ENCODE results near the gene FHIP1A. TPM values are rescaled to one million over a fixed set of nuclear protein-coding genes. Genes with fewer than 3 reads are reported as not detected.

Gene FHIP1A
- total and polyA plus RNA-seq, 2 of the 13 experiments (the other 11 are each of a cell fraction or from before 2014, with no cell fraction given): 4.1 to 6.2 TPM

- TF ChIP-seq ZBTB44 (CRISPR knock-in tag; IDR thresholded peaks at IDR 0.05): no peak
- no peak for TF ChIP-seq PATZ1 (CRISPR knock-in tag; IDR thresholded peaks at IDR 0.05)
- no peak for TF ChIP-seq HDAC6 (IDR thresholded peaks at IDR 0.05; ENCODE audit: low read depth, low read length)
Observed at GRCh38 chr4:151431728-151432127, 22.8 kb downstream of the FHIP1A start (continued).

GRCh38 chr4:151432654-151433053 lies 23.7 kb downstream of the FHIP1A start:
- ATAC-seq (no peak), DNase-seq (ENCODE audit: low spot score) (no peak), FAIRE-seq (no peak)
- Histone ChIP-seq H3K27me3 (ENCODE audit: control insufficient read depth in 1 of 2, insufficient read depth in 2 of 2, low read length in 2 of 2) (no peaks in the 10 kb centered on the region), H3K4me2 (ENCODE audit: low read depth, low read length) (no peak overlapping the region), H3K36me3 (replicated peaks in 1 of 2; ENCODE audit: control insufficient read depth in 1 of 2, insufficient read depth in 2 of 2, low read length in 2 of 2) (no peaks in the 10 kb centered on the region), H2AFZ (ENCODE audit: low read length) (no peak overlapping the region), H3K79me2 (ENCODE audit: insufficient read depth, low read length) (no peaks in the 10 kb centered on the region), H3K9me3 (ENCODE audit: low read length) (no peaks in the 10 kb centered on the region), H3K4me1 (ENCODE audit: insufficient read depth, low read length) (no peaks in the 10 kb centered on the region), H3K27ac (ENCODE audit: extremely low read length, insufficient read depth, low read length) (no peak overlapping the region), H3K9ac (ENCODE audit: insufficient read depth, low read depth, low read length) (no peak overlapping the region), H4K20me1 (ENCODE audit: insufficient read depth, low read length) (no peaks in the 10 kb centered on the region), H3K4me3 (replicated peaks in 1 of 3; ENCODE audit: insufficient read depth in 1 of 3, low read depth in 2 of 3, low read length in 3 of 3) (no peak overlapping the region)
- CTCF ChIA-PET (ENCODE audit: low intra/inter-chr PET ratio, low total read pairs): no interaction called here
- in situ Hi-C loops (cut with HindIII; ENCODE audit: extremely low pct_ligation_motif_present, low pct_unique_long_range_greater_than_20kb): no loop called here
- POLR2A ChIA-PET: no interaction called here
- intact Hi-C loops (cut with micrococcal nuclease; ENCODE audit: unreplicated experiment): no loop called here
- BruUV-seq (replicated peaks): no TSS peak
- TF ChIP-seq NCOA5 (CRISPR knock-in tag; IDR thresholded peaks at IDR 0.05) (no peak), PAF1 (CRISPR knock-in tag; IDR thresholded peaks at IDR 0.05) (no peak), ZNF496 (CRISPR knock-in tag; IDR thresholded peaks at IDR 0.05; ENCODE audit: insufficient replicate concordance) (no peak), ZNF407 (CRISPR knock-in tag; IDR thresholded peaks at IDR 0.05; ENCODE audit: not compliant biosample characterization) (no peak), ZNF605 (CRISPR knock-in tag; IDR thresholded peaks at IDR 0.05) (no peak), CREB3 (CRISPR knock-in tag; IDR thresholded peaks at IDR 0.05) (no peak), NR2C2 (CRISPR knock-in tag; IDR thresholded peaks at IDR 0.05; ENCODE audit: borderline replicate concordance) (no peak), ZNF230 (CRISPR knock-in tag; IDR thresholded peaks at IDR 0.05) (no peak)

Data from HepG2 (cell line).